PC-9 (cell line): ENCODE results near the gene GABRA1.

Experiments
- CTCF ChIP-seq: fragments of 200-600 bp; sonication (generic); conservative IDR thresholded peaks from 2 replicates; pipeline ENCODE4 v1.6.1; 2017; ENCODE audit warnings: mixed run types, antibody characterized with exemption, mild to moderate bottlenecking, moderate library complexity
- EZH2 ChIP-seq: fragments of 200-600 bp; sonication (generic); IDR thresholded peaks from 2 replicates; pipeline ENCODE4 v1.8.0; 2017; ENCODE audit warnings: antibody characterized with exemption, low read depth

GRCh38 chr5:161851691-161852299, 3.9 kb downstream of the GABRA1 start:
- peak; percentile 56 for TF ChIP-seq CTCF
- no peak for TF ChIP-seq EZH2
